OCI-LY1 (cell line): ENCODE results near the gene PSMD3.

Experiments
- H2AFZ ChIP-seq: fragments of 200-600 bp; sonication (generic), shearing (Covaris generic); 2 replicates; pipeline ENCODE4 v1.6.0; 2014; ENCODE audit warnings: antibody characterized with exemption, mild to moderate bottlenecking, low read length
- H3F3A ChIP-seq: fragments of 200-600 bp; sonication (generic), shearing (Covaris generic); 2 replicates; pipeline ENCODE4 v1.6.0; 2014; ENCODE audit warnings: mild to moderate bottlenecking, antibody characterized with exemption, low read length, moderate library complexity; ENCODE audit not compliant: insufficient read depth
- H3K27ac ChIP-seq: fragments of 200-600 bp; sonication (generic); 2 replicates; pipeline ENCODE4 v1.5.1; 2014; ENCODE audit warnings: low read length, mixed run types, mild to moderate bottlenecking, low read depth; ENCODE audit not compliant: poor library complexity, severe bottlenecking
- H3K27me3 ChIP-seq: fragments of 200-600 bp; sonication (generic); 2 replicates; pipeline ENCODE4 v1.6.0; 2014; ENCODE audit warnings: antibody characterized with exemption, mild to moderate bottlenecking, low read length, moderate library complexity; ENCODE audit not compliant: insufficient read depth
- H3K36me3 ChIP-seq: fragments of 200-600 bp; sonication (generic); 2 replicates; pipeline ENCODE4 v1.6.1; 2014; ENCODE audit warnings: mild to moderate bottlenecking, antibody characterized with exemption, low read length, moderate library complexity, mixed read lengths; ENCODE audit not compliant: insufficient read depth
- H3K4me1 ChIP-seq: fragments of 200-600 bp; sonication (generic); 2 replicates; pipeline ENCODE4 v1.5.1; 2014; ENCODE audit warnings: mild to moderate bottlenecking, low read length, moderate library complexity; ENCODE audit not compliant: insufficient read depth, severe bottlenecking
- H3K4me2 ChIP-seq: fragments of 200-600 bp; sonication (generic), shearing (Covaris generic); 2 replicates; pipeline ENCODE4 v1.6.1; 2014; ENCODE audit warnings: low read length
- H3K4me3 ChIP-seq: fragments of 200-600 bp; sonication (generic); 2 replicates; pipeline ENCODE4 v1.5.1; 2014; ENCODE audit warnings: low read length, low read depth, mild to moderate bottlenecking, mixed read lengths; ENCODE audit not compliant: poor library complexity, severe bottlenecking
- H3K79me2 ChIP-seq: fragments of 200-600 bp; shearing (Covaris generic); 2 replicates; pipeline ENCODE4 v1.6.1; 2016; ENCODE audit warnings: mixed run types, low read length, mixed read lengths; ENCODE audit not compliant: insufficient read depth
- H3K9ac ChIP-seq: fragments of 200-600 bp; sonication (generic), shearing (Covaris generic); 2 replicates; pipeline ENCODE4 v1.6.1; 2014; ENCODE audit warnings: mild to moderate bottlenecking, low read length, mixed read lengths
- H3K9me2 ChIP-seq: fragments of 200-600 bp; sonication (generic), shearing (Covaris generic); 2 replicates; pipeline ENCODE4 v1.6.1; 2014; ENCODE audit warnings: low read depth, mild to moderate bottlenecking, low read length, mixed read lengths
- H3K9me3 ChIP-seq: fragments of 200-600 bp; shearing (Covaris generic); 2 replicates; pipeline ENCODE4 v1.6.1; 2014; ENCODE audit warnings: low read length, mixed read lengths
- H4K20me1 ChIP-seq: fragments of 200-600 bp; sonication (generic), shearing (Covaris generic); 2 replicates; pipeline ENCODE4 v1.6.0; 2016; ENCODE audit warnings: mild to moderate bottlenecking, low read length; ENCODE audit not compliant: insufficient read depth
- CTCF ChIP-seq: fragments of 200-600 bp; sonication (generic), shearing (Covaris generic); IDR thresholded peaks from 2 replicates; pipeline ENCODE4 v1.5.1; 2017; ENCODE audit warnings: mild to moderate bottlenecking, antibody characterized with exemption, low read length, moderate library complexity, mixed read lengths
- EZH2 ChIP-seq: fragments of 200-600 bp; sonication (generic), shearing (Covaris generic); IDR thresholded peaks from 2 replicates; pipeline ENCODE4 v1.8.0; 2017; ENCODE audit warnings: borderline replicate concordance, mixed run types, mild to moderate bottlenecking, antibody characterized with exemption, low read length, moderate library complexity, mixed read lengths

Gene PSMD3

GRCh38 chr17:40032322-40033320, 52.0 kb downstream of the PSMD3 start:
- Histone ChIP-seq H3K9me3 (no peaks in the 10 kb centered on the region), H3K27ac (no peak overlapping the region), H3K4me1 (no peaks in the 10 kb centered on the region), H3K36me3 (peaks cover 58% of the 10 kb centered on the region; the same call in 1 of the 2 replicates), H3K4me2 (no peak overlapping the region), H3K9ac (no peak overlapping the region), H3K4me3 (no peak overlapping the region), H3K27me3 (no peaks in the 10 kb centered on the region), H3K79me2 (no peaks in the 10 kb centered on the region), H4K20me1 (no peaks in the 10 kb centered on the region), H3K9me2 (no peaks in the 10 kb centered on the region), H3F3A (no peaks in the 10 kb centered on the region), H2AFZ (no peak overlapping the region)
- TF ChIP-seq CTCF: no peak
- no peak for TF ChIP-seq EZH2

- no peak overlapping the region for H3K27ac ChIP-seq
- TF ChIP-seq EZH2 (no peak), CTCF (no peak)
Observed at GRCh38 chr17:40033339-40033738, 52.7 kb downstream of the PSMD3 start.

GRCh38 chr17:40034426-40035161, 54.0 kb downstream of the PSMD3 start:
- H3K79me2 ChIP-seq: no peaks in the 10 kb centered on the region
- H3K9me3 ChIP-seq: no peaks in the 10 kb centered on the region
- no peak overlapping the region for H3K4me3 ChIP-seq
- H3F3A ChIP-seq: no peaks in the 10 kb centered on the region
- no peaks in the 10 kb centered on the region for H3K4me1 ChIP-seq
- TF ChIP-seq CTCF: no peak
- no peak for TF ChIP-seq EZH2
- peaks cover 46% of the 10 kb centered on the region; the same call in 1 of the 2 replicates for H3K36me3 ChIP-seq
- H3K9me2 ChIP-seq: no peaks in the 10 kb centered on the region
- H3K27me3 ChIP-seq: no peaks in the 10 kb centered on the region
- H3K9ac ChIP-seq: no peak overlapping the region
- H2AFZ ChIP-seq: no peak overlapping the region
- H3K27ac ChIP-seq: no peak overlapping the region
- H3K4me2 ChIP-seq: no peak overlapping the region
- no peaks in the 10 kb centered on the region for H4K20me1 ChIP-seq

More at GRCh38 chr17:40033339-40033738, 52.7 kb downstream of the PSMD3 start:
- H2AFZ ChIP-seq: no peak overlapping the region
- no peaks in the 10 kb centered on the region for H3F3A ChIP-seq
- H3K4me3 ChIP-seq: no peak overlapping the region
- H3K79me2 ChIP-seq: no peaks in the 10 kb centered on the region
- no peaks in the 10 kb centered on the region for H3K4me1 ChIP-seq
- H4K20me1 ChIP-seq: no peaks in the 10 kb centered on the region
- H3K9ac ChIP-seq: no peak overlapping the region
- no peaks in the 10 kb centered on the region for H3K27me3 ChIP-seq
- H3K9me2 ChIP-seq: no peaks in the 10 kb centered on the region
- peaks cover 58% of the 10 kb centered on the region; the same call in 1 of the 2 replicates for H3K36me3 ChIP-seq
- no peaks in the 10 kb centered on the region for H3K9me3 ChIP-seq
- H3K4me2 ChIP-seq: no peak overlapping the region
